Measurements from ENCODE around the gene SP1. TPM values are rescaled to one million over a fixed set of nuclear protein-coding genes. Genes with fewer than 3 reads are reported as not detected.
"Not testable (repeated sequence)": the region's sequence is repeated elsewhere in the genome, so short reads cannot be mapped to it uniquely, and the experiment has no call there.

Gene SP1
- total RNA-seq, 1 donor from 2014 or later, result 27.4 TPM

- Histone ChIP-seq H3K4me3 (peak overlapping the region; percentile 73), H3K9me3 (replicated peaks) (no peaks in the 10 kb centered on the region), H3K27ac (replicated peaks) (no peak overlapping the region), H3K27me3 (ENCODE audit: low read depth) (no peaks in the 10 kb centered on the region), H3K36me3 (peaks cover 55% of the 10 kb centered on the region), H3K4me1 (peaks cover 82% of the 10 kb centered on the region)
- no peak for DNase-seq
- TF ChIP-seq CTCF (IDR thresholded peaks at IDR 0.05; ENCODE audit: borderline replicate concordance), result no peak
- intact Hi-C loops (cut with micrococcal nuclease), result no loop called here
These were observed 3.3 kb downstream of the SP1 start for GRCh38 chr12:53383258-53383657.

GRCh38 chr12:53386381-53386780, 6.4 kb downstream of the SP1 start:
- H3K27ac ChIP-seq (replicated peaks); DNase-seq; H3K9me3 ChIP-seq (replicated peaks); H3K27me3 ChIP-seq (ENCODE audit: low read depth); intact Hi-C loops (cut with micrococcal nuclease): not testable (repeated sequence)
- Histone ChIP-seq H3K4me3 (peak overlapping the region; percentile 73), H3K4me1 (peaks cover 100% of the 10 kb centered on the region), H3K36me3 (peaks cover 61% of the 10 kb centered on the region)

GRCh38 chr12:53388932-53389331, 9.0 kb downstream of the SP1 start:
- Histone ChIP-seq H3K36me3 (peaks cover 42% of the 10 kb centered on the region), H3K9me3 (replicated peaks) (no peaks in the 10 kb centered on the region), H3K27ac (replicated peaks) (peak overlapping the region; percentile 56), H3K4me3 (peak overlapping the region; percentile 73), H3K4me1 (peaks cover 81% of the 10 kb centered on the region), H3K27me3 (ENCODE audit: low read depth) (no peaks in the 10 kb centered on the region)
- no peak for TF ChIP-seq CTCF (IDR thresholded peaks at IDR 0.05; ENCODE audit: borderline replicate concordance)
- intact Hi-C loops (cut with micrococcal nuclease), result no loop called here
- DNase-seq, result no peak

GRCh38 chr12:53389702-53390101, 9.7 kb downstream of the SP1 start:
- peak overlapping the region; percentile 56 for H3K27ac ChIP-seq (replicated peaks)
- H3K4me1 ChIP-seq, result peaks cover 73% of the 10 kb centered on the region
- H3K4me3 ChIP-seq, result peak overlapping the region; percentile 2
- H3K9me3 ChIP-seq (replicated peaks), result no peaks in the 10 kb centered on the region
- peaks cover 35% of the 10 kb centered on the region for H3K36me3 ChIP-seq
- no peak for DNase-seq
- no peak for TF ChIP-seq CTCF (IDR thresholded peaks at IDR 0.05; ENCODE audit: borderline replicate concordance)
- intact Hi-C loops (cut with micrococcal nuclease), result no loop called here
- no peaks in the 10 kb centered on the region for H3K27me3 ChIP-seq (ENCODE audit: low read depth)

- no peak for TF ChIP-seq CTCF (IDR thresholded peaks at IDR 0.05; ENCODE audit: borderline replicate concordance)
- peak overlapping the region; percentile 65 for H3K27ac ChIP-seq (replicated peaks)
- H3K27me3 ChIP-seq (ENCODE audit: low read depth), result no peaks in the 10 kb centered on the region
- intact Hi-C loops (cut with micrococcal nuclease), result no loop called here
- H3K4me1 ChIP-seq, result peaks cover 53% of the 10 kb centered on the region
- H3K9me3 ChIP-seq (replicated peaks), result no peaks in the 10 kb centered on the region
- H3K4me3 ChIP-seq, result no peak overlapping the region
- peaks cover 21% of the 10 kb centered on the region for H3K36me3 ChIP-seq
- DNase-seq, result no peak
These were observed 11.7 kb downstream of the SP1 start for GRCh38 chr12:53391724-53392123.

GRCh38 chr12:53399896-53400295, 19.9 kb downstream of the SP1 start:
- H3K27ac ChIP-seq (replicated peaks), result no peak overlapping the region
- no peak for DNase-seq
- no peak for TF ChIP-seq CTCF (IDR thresholded peaks at IDR 0.05; ENCODE audit: borderline replicate concordance)
- H3K36me3 ChIP-seq, result peaks cover 37% of the 10 kb centered on the region
- H3K4me3 ChIP-seq, result no peak overlapping the region
- H3K9me3 ChIP-seq (replicated peaks), result no peaks in the 10 kb centered on the region
- H3K27me3 ChIP-seq (ENCODE audit: low read depth), result no peaks in the 10 kb centered on the region
- peaks cover 21% of the 10 kb centered on the region for H3K4me1 ChIP-seq
- intact Hi-C loops (cut with micrococcal nuclease), result no loop called here

GRCh38 chr12:53402351-53402750, 22.4 kb downstream of the SP1 start:
- H3K27me3 ChIP-seq (ENCODE audit: low read depth); intact Hi-C loops (cut with micrococcal nuclease); H3K4me3 ChIP-seq; H3K9me3 ChIP-seq (replicated peaks); DNase-seq; H3K27ac ChIP-seq (replicated peaks): not testable (repeated sequence)
- H3K4me1 ChIP-seq, result peaks cover 22% of the 10 kb centered on the region
- H3K36me3 ChIP-seq, result peaks cover 50% of the 10 kb centered on the region

Data from left ventricle myocardium inferior (tissue), 1 donor.